SK-N-SH treated with all-trans-retinoic acid at 6 μM for 48 hours (cell line): ENCODE data around the gene PTPRG.
A peak's percentile ranks its signal among the peaks of the same experiment; 100 is the strongest.

Source experiments
- ATAC-seq: fragments of 200-7000 bp; cut with Tn5 transposase; 3 replicates; pipeline ENCODE4 v1.9.1; 2020; ENCODE audit warnings: mild to moderate bottlenecking, moderate library complexity
- ARNTL ChIP-seq: fragments of 450-650 bp; formaldehyde crosslinking; IDR thresholded peaks from 2 replicates; pipeline ENCODE4 v1.5.0; 2020; ENCODE audit warnings: low read depth, mild to moderate bottlenecking, moderate library complexity, borderline replicate concordance
- ESRRG ChIP-seq: fragments of 250-450 bp; sonication (Bioruptor Pico); IDR thresholded peaks from 2 replicates; pipeline ENCODE4 v1.6.1; 2021; ENCODE audit warnings: mild to moderate bottlenecking
- GLIS3 ChIP-seq: fragments of 250-450 bp; sonication (Bioruptor Pico); IDR thresholded peaks from 2 replicates; pipeline ENCODE4 v1.5.0; 2020; ENCODE audit warnings: mild to moderate bottlenecking, moderate library complexity
- ISL1 ChIP-seq: fragments of 250-450 bp; sonication (Bioruptor Pico); IDR thresholded peaks from 2 replicates; pipeline ENCODE4 v2.1.2; 2022; ENCODE audit warnings: mild to moderate bottlenecking, moderate library complexity
- OSR1 ChIP-seq: fragments of 250-450 bp; sonication (Bioruptor Pico); IDR thresholded peaks from 2 replicates; pipeline ENCODE4 v1.8.0; 2022; ENCODE audit warnings: moderate library complexity, mild to moderate bottlenecking, inconsistent platforms
- PPARA ChIP-seq: fragments of 250-450 bp; sonication (Bioruptor Pico); IDR thresholded peaks from 2 replicates; pipeline ENCODE4 v1.5.0; 2020; ENCODE audit warnings: mild to moderate bottlenecking, borderline replicate concordance
- RARB ChIP-seq: fragments of 250-450 bp; sonication (Bioruptor Pico); IDR thresholded peaks from 2 replicates; pipeline ENCODE4 v1.8.0; 2021; ENCODE audit warnings: mild to moderate bottlenecking, moderate library complexity
- SNAI2 ChIP-seq: fragments of 250-450 bp; sonication (Bioruptor Pico); IDR thresholded peaks from 2 replicates; pipeline ENCODE4 v1.5.0; 2020; ENCODE audit warnings: mild to moderate bottlenecking, moderate library complexity
- TCF4 ChIP-seq: fragments of 250-450 bp; sonication (Bioruptor Pico); IDR thresholded peaks from 2 replicates; pipeline ENCODE4 v1.8.0; 2021; ENCODE audit warnings: mild to moderate bottlenecking, moderate library complexity, borderline replicate concordance
- TOX ChIP-seq: fragments of 250-450 bp; sonication (Bioruptor Pico); IDR thresholded peaks from 2 replicates; pipeline ENCODE4 v1.8.0; 2021; ENCODE audit warnings: mild to moderate bottlenecking, moderate library complexity, borderline replicate concordance
- ZFP30 ChIP-seq: fragments of 450-650 bp; formaldehyde crosslinking; IDR thresholded peaks from 2 replicates; pipeline ENCODE4 v1.5.0; 2022; ENCODE audit warnings: mild to moderate bottlenecking, moderate library complexity
- ZNF565 ChIP-seq: fragments of 450-650 bp; formaldehyde crosslinking; conservative IDR thresholded peaks from 2 replicates; pipeline ENCODE4 v1.5.0; 2020; ENCODE audit warnings: low read depth, mild to moderate bottlenecking, moderate library complexity
- ZNF70 ChIP-seq: fragments of 450-650 bp; formaldehyde crosslinking; IDR thresholded peaks from 2 replicates; pipeline ENCODE4 v1.5.0; 2020; ENCODE audit warnings: mild to moderate bottlenecking, moderate library complexity
- ZNF8 ChIP-seq: fragments of 450-650 bp; formaldehyde crosslinking; IDR thresholded peaks from 2 replicates; pipeline ENCODE4 v1.5.0; 2020; ENCODE audit warnings: mild to moderate bottlenecking, moderate library complexity
- TF ChIP-seq, protein P1 (sequence below): fragments of 250-450 bp; sonication (Bioruptor Pico); IDR thresholded peaks from 2 replicates; pipeline ENCODE4 v1.5.0; 2020; ENCODE audit warnings: mild to moderate bottlenecking, moderate library complexity
- TF ChIP-seq, protein P2 (sequence below): fragments of 250-450 bp; sonication (Bioruptor Pico); IDR thresholded peaks from 2 replicates; pipeline ENCODE4 v1.5.1; 2020; ENCODE audit warnings: low read depth, mild to moderate bottlenecking, moderate library complexity
- TF ChIP-seq, protein P3 (sequence below): fragments of 250-450 bp; sonication (Bioruptor Pico); IDR thresholded peaks from 2 replicates; pipeline ENCODE4 v1.8.0; 2020; ENCODE audit warnings: mild to moderate bottlenecking, moderate library complexity, borderline replicate concordance
- TF ChIP-seq, protein P4 (sequence below): fragments of 250-450 bp; sonication (Bioruptor Pico); IDR thresholded peaks from 2 replicates; pipeline ENCODE4 v1.5.1; 2021; ENCODE audit warnings: mild to moderate bottlenecking, moderate library complexity

The PTPRG gene

DNA sequence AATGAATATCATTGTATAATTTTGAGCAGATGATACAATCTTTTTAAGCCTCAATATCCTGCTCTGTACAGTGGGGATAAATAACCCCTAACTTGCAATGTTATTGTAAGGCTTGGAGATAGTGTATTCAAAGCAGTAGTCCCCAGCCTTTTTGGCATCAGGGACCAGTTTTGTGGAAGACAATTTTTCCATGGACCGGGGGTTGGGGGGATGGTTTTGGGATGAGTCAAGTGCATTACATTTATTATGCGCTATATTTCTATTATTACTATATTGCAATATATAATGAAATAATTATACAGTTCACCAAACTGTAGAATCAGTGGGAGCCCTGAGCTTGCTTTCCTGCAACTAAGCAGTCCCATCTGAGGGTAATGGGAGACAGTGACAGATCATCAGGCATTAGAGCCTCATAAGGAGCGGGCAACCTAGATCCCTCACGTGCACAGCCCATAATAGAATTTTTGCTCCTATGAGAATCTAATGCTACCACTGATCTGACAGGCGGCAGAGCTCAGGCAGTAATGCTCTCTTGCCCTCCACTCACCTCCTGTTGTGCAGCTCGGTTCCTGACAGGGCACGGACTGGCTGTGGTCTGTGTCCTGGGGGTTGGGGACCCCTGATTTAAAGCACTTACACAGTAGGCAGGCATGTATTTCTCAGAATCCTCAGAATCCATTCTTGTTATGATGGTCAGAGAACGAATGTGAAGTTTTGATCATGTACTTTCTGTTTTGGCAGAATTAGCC, 102.2 kb downstream of the PTPRG start (continued):
- TF ChIP-seq, protein P1, sequence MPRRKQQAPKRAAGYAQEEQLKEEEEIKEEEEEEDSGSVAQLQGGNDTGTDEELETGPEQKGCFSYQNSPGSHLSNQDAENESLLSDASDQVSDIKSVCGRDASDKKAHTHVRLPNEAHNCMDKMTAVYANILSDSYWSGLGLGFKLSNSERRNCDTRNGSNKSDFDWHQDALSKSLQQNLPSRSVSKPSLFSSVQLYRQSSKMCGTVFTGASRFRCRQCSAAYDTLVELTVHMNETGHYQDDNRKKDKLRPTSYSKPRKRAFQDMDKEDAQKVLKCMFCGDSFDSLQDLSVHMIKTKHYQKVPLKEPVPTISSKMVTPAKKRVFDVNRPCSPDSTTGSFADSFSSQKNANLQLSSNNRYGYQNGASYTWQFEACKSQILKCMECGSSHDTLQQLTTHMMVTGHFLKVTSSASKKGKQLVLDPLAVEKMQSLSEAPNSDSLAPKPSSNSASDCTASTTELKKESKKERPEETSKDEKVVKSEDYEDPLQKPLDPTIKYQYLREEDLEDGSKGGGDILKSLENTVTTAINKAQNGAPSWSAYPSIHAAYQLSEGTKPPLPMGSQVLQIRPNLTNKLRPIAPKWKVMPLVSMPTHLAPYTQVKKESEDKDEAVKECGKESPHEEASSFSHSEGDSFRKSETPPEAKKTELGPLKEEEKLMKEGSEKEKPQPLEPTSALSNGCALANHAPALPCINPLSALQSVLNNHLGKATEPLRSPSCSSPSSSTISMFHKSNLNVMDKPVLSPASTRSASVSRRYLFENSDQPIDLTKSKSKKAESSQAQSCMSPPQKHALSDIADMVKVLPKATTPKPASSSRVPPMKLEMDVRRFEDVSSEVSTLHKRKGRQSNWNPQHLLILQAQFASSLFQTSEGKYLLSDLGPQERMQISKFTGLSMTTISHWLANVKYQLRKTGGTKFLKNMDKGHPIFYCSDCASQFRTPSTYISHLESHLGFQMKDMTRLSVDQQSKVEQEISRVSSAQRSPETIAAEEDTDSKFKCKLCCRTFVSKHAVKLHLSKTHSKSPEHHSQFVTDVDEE: no peak

DNA sequence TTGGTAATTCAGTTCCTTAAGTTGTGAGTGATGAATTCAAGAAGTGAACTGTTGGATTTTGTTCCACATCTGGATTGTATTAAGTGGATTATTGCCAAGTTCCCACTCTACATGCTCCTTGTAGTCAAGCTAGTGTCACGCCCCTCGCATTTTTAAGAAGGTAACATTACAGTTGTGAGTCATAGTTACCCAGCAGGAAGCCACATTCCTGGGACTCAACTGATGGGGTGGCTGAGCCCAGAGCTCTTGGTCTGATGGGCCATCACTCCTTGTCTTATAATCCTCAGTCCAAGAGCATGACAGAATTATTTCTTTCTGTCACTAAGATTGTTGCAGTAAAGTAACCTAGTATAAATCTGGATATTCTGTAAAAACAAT, 102.7 kb downstream of the PTPRG start:
- peak; percentile 97 for ATAC-seq
- TF ChIP-seq SNAI2 (CRISPR knock-in tag) (no peak), ARNTL (CRISPR knock-in tag) (no peak), ZNF70 (no peak), RARB (CRISPR knock-in tag) (no peak), OSR1 (CRISPR knock-in tag) (no peak)
- TF ChIP-seq, protein P2, sequence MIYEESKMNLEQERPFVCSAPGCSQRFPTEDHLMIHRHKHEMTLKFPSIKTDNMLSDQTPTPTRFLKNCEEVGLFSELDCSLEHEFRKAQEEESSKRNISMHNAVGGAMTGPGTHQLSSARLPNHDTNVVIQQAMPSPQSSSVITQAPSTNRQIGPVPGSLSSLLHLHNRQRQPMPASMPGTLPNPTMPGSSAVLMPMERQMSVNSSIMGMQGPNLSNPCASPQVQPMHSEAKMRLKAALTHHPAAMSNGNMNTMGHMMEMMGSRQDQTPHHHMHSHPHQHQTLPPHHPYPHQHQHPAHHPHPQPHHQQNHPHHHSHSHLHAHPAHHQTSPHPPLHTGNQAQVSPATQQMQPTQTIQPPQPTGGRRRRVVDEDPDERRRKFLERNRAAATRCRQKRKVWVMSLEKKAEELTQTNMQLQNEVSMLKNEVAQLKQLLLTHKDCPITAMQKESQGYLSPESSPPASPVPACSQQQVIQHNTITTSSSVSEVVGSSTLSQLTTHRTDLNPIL: no peak
- TF ChIP-seq, protein P3, sequence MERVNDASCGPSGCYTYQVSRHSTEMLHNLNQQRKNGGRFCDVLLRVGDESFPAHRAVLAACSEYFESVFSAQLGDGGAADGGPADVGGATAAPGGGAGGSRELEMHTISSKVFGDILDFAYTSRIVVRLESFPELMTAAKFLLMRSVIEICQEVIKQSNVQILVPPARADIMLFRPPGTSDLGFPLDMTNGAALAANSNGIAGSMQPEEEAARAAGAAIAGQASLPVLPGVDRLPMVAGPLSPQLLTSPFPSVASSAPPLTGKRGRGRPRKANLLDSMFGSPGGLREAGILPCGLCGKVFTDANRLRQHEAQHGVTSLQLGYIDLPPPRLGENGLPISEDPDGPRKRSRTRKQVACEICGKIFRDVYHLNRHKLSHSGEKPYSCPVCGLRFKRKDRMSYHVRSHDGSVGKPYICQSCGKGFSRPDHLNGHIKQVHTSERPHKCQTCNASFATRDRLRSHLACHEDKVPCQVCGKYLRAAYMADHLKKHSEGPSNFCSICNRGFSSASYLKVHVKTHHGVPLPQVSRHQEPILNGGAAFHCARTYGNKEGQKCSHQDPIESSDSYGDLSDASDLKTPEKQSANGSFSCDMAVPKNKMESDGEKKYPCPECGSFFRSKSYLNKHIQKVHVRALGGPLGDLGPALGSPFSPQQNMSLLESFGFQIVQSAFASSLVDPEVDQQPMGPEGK (CRISPR knock-in tag): no peak
- TF ChIP-seq, protein P4, sequence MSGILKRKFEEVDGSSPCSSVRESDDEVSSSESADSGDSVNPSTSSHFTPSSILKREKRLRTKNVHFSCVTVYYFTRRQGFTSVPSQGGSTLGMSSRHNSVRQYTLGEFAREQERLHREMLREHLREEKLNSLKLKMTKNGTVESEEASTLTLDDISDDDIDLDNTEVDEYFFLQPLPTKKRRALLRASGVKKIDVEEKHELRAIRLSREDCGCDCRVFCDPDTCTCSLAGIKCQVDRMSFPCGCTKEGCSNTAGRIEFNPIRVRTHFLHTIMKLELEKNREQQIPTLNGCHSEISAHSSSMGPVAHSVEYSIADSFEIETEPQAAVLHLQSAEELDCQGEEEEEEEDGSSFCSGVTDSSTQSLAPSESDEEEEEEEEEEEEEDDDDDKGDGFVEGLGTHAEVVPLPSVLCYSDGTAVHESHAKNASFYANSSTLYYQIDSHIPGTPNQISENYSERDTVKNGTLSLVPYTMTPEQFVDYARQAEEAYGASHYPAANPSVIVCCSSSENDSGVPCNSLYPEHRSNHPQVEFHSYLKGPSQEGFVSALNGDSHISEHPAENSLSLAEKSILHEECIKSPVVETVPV: no peak

DNA sequence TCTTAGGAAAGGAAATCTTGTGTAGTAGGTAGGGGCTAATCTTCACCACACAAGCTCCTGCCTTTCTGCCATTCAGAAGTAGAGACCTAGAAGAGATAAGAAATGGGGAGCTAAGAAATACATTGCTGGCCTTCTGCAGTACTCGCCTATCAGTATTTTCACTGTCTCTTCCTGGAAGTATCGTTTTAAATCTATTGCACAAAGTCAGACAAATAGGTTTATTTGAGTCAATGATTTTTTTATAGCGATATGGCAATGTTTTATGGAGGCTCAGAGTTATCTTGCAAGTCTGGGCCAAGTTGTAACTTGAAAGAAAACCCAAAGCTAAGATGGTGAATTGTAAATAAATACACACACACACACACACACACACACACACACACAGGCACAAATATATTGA, 103.8 kb downstream of the PTPRG start:
- TF ChIP-seq, protein P3 (CRISPR knock-in tag): no peak
- no peak for TF ChIP-seq PPARA
- TF ChIP-seq, protein P2: no peak
- TF ChIP-seq ZFP30 (CRISPR knock-in tag): no peak
- no peak for TF ChIP-seq GLIS3 (CRISPR knock-in tag)
- TF ChIP-seq ESRRG: no peak
- TF ChIP-seq ISL1 (CRISPR knock-in tag): no peak
- no peak for TF ChIP-seq ZNF8
- no peak for TF ChIP-seq TOX (CRISPR knock-in tag)
- TF ChIP-seq RARB (CRISPR knock-in tag): no peak
- no peak for ATAC-seq

DNA sequence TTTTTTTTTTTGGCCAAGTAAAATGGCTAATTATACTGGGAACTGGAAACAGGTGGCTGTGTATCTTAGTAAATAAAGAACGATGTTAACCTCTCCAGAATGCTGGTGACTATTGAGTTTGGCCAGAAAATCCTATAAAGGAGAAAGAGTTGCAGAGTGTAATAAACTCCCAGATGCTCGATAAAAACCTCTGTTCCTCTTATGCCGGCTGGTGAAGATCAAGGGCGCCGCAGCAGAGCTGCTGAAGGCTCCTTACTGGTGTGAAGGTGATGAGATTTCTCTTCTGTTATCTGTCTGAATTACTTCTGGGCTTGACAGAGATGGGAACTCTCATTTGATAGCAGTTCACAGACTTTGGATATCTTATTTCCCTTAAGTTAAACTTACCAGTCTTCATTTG, 104.6 kb downstream of the PTPRG start:
- no peak for ATAC-seq
- no peak for TF ChIP-seq ISL1 (CRISPR knock-in tag)
- no peak for TF ChIP-seq ARNTL (CRISPR knock-in tag)
- no peak for TF ChIP-seq ZNF565 (CRISPR knock-in tag)
- TF ChIP-seq, protein P4: no peak
- no peak for TF ChIP-seq OSR1 (CRISPR knock-in tag)
- no peak for TF ChIP-seq TCF4 (CRISPR knock-in tag)
